K562 (cell line): ENCODE measurements around the gene EME1. TPM values are rescaled to one million over a fixed set of nuclear protein-coding genes. Genes with fewer than 3 reads are reported as not detected.

Experiments
- BACH1 ChIP-seq: fragments of 200-800 bp; sonication (Bioruptor generic); IDR thresholded peaks from 2 replicates; pipeline ENCODE4 v1.6.1; 2016; ENCODE audit warnings: missing genetic modification characterization, missing compliant biosample characterization
- CC2D1A ChIP-seq: fragments of 450-650 bp; IDR thresholded peaks from 2 replicates; pipeline ENCODE4 v1.6.1; 2017; ENCODE audit warnings: mild to moderate bottlenecking
- FIP1L1 ChIP-seq: fragments of 200-400 bp; formaldehyde crosslinking; IDR thresholded peaks from 2 replicates; pipeline ENCODE4 v1.6.1; 2018; ENCODE audit warnings: mild to moderate bottlenecking, low read depth, low read length; ENCODE audit not compliant: poor library complexity, severe bottlenecking
- GTF2A2 ChIP-seq: IDR thresholded peaks from 2 replicates; pipeline ENCODE4 v1.6.1; 2016; ENCODE audit warnings: mild to moderate bottlenecking, missing genetic modification characterization, missing compliant biosample characterization
- HLTF ChIP-seq: fragments of 450-650 bp; IDR thresholded peaks from 2 replicates; pipeline ENCODE4 v1.6.1; 2016
- MCM2 ChIP-seq: fragments of 450-650 bp; IDR thresholded peaks from 2 replicates; pipeline ENCODE4 v1.6.1; 2017; ENCODE audit warnings: low read depth, mild to moderate bottlenecking
- MTA3 ChIP-seq: fragments of 450-650 bp; formaldehyde crosslinking; IDR thresholded peaks from 2 replicates; pipeline ENCODE4 v1.6.1; 2017; ENCODE audit warnings: mild to moderate bottlenecking, borderline replicate concordance
- NCOA6 ChIP-seq: fragments of 450-650 bp; IDR thresholded peaks from 2 replicates; pipeline ENCODE4 v1.6.1; 2017; ENCODE audit warnings: mild to moderate bottlenecking
- NELFE ChIP-seq: IDR thresholded peaks from 2 replicates; pipeline ENCODE4 v1.6.1; 2011; ENCODE audit warnings: mild to moderate bottlenecking; ENCODE audit not compliant: insufficient read depth, insufficient read length
- TAF9B ChIP-seq: fragments of 450-650 bp; IDR thresholded peaks from 2 replicates; pipeline ENCODE4 v1.6.1; 2018; ENCODE audit warnings: mild to moderate bottlenecking; ENCODE audit not compliant: partially characterized antibody
- TEAD1 ChIP-seq, 2 experiments: fragments of 450-650 bp in 1 of 2; sonication (generic) in 1 of 2; formaldehyde crosslinking; IDR thresholded peaks; 2 replicates each; pipeline versions ENCODE4 v1.4.0 to v1.8.0; 2020 to 2022; ENCODE audit warnings: mild to moderate bottlenecking in 2 of 2, missing genetic modification reagents in 1 of 2
- ZNF239 ChIP-seq: fragments of 250-450 bp; sonication (Bioruptor Pico); IDR thresholded peaks from 2 replicates; pipeline ENCODE4 v1.4.0; 2020; ENCODE audit warnings: mild to moderate bottlenecking
- ZNF24 ChIP-seq: fragments of 450-650 bp; IDR thresholded peaks from 2 replicates; pipeline ENCODE4 v1.6.1; 2016
- ZNF445 ChIP-seq: fragments of 250-450 bp; sonication (Bioruptor Pico); IDR thresholded peaks from 2 replicates; pipeline ENCODE4 v1.4.0; 2020; ENCODE audit warnings: low read depth, mild to moderate bottlenecking, moderate library complexity
- polyA plus RNA-seq, 8 experiments: library from polyadenylated mRNA; depleted of rRNA in 4 of 8; stranded (reverse) in 5 of 8; unstranded in 3 of 8; fragments of >200 nt; fragmentation: Nextera tagmentation in 2 of 8; fragmentation: Illumina TruSeq in 1 of 8; extraction: Ambion mirVana in 2 of 8; extraction: Trizol in 1 of 8; gene quantifications; 2 replicates each; pipeline versions ENCODE4 v1.2.1 to v1.2.3, GENCODE V29; 2011 to 2014; ENCODE audit warnings: inconsistent platforms in 1 of 8, missing spikeins in 1 of 8
- total RNA-seq, 7 experiments: library from RNA; depleted of rRNA in 6 of 7; stranded (reverse); fragments of >200 nt in 6 of 7; fragmentation: Illumina TruSeq in 2 of 7; extraction: Trizol in 2 of 7; gene quantifications; 2 replicates each; pipeline versions ENCODE4 v1.2.1 to v1.2.3, GENCODE V29; 2011 to 2021; ENCODE audit warnings: low replicate concordance in 1 of 7
- TF ChIP-seq, protein P1 (sequence below): sonication (generic); formaldehyde crosslinking; IDR thresholded peaks from 2 replicates; pipeline ENCODE4 v1.8.1; 2023; ENCODE audit warnings: mild to moderate bottlenecking, missing genetic modification reagents
- TF ChIP-seq, protein P2 (sequence below): fragments of 250-450 bp; sonication (Bioruptor Pico); IDR thresholded peaks from 2 replicates; pipeline ENCODE4 v1.8.0; 2021; ENCODE audit warnings: mild to moderate bottlenecking, moderate library complexity
- TF ChIP-seq, protein P3 (sequence below): fragments of 250-450 bp; sonication (Bioruptor Pico); IDR thresholded peaks from 2 replicates; pipeline ENCODE4 v1.9.0; 2021; ENCODE audit warnings: mild to moderate bottlenecking, inconsistent platforms
- TF ChIP-seq, protein P4 (sequence below), 2 experiments: fragments of 450-650 bp; IDR thresholded peaks; 2 replicates each; pipeline ENCODE4 v1.6.1; 2018; ENCODE audit warnings: mild to moderate bottlenecking in 2 of 2, low read depth in 1 of 2; ENCODE audit not compliant: partially characterized antibody in 2 of 2

Gene EME1
- total and polyA plus RNA-seq, 9 of the 15 experiments (the other 6 are each of a cell fraction or from before 2014, with no cell fraction given) = 14.6 to 44.1 (median 24.0) TPM

DNA sequence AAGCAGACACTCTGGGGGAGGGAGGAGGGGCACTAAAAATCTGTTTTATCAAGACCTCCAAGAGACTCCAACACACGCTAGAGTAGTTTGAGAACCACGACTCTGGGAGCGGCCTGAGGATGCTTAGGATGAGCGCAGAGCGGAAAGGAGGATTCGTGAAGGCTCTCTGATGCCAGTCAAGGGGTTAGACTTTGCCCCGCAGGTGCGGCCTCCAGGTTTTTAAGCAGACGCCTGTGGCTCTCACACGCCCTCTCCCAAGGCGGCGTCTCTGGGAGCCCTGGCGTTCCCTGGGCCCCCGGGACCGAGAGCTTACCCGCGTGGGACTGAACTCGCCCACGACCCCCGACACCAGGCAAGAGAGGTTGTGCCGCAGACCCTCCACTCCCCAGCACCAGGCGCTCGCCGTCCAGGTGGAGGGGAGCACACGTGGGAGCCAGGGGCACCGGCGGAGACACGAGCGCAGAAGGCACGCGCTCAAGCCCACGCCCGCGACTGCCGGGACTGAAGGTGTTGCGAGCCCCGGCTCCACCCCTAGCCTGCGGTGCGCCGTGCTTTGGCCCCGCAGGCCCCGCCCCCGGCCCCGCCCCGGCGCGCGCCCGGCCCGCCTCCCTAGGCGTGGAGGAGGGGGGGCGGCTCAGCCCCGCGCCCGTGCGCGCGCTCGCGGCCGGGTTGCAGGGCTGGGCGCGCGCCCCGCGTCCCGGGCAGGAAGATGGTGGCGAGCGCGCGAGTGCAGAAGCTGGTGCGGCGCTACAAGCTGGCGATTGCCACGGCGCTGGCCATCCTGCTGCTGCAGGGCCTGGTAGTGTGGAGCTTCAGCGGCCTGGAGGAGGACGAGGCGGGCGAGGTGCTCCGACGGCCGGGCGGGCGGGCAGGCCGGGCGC is 27.4 kb upstream of the EME1 start, which contains the start of gene XYLT2 (continued):
- TF ChIP-seq ZNF445 (CRISPR knock-in tag) (no peak), MCM2 (no peak), GTF2A2 (tag) (no peak), CC2D1A (no peak), MTA3 (peak; percentile 60; the same call in 1 of the 2 replicates), HLTF (no peak), FIP1L1 (peak; percentile 56), TEAD1 (CRISPR knock-in tag; IDR thresholded peaks at IDR 0.05) (peak in 1 of 2 experiments; percentile 61; a peak in 1 of 4 replicates), TAF9B (no peak), NELFE (no peak), BACH1 (no peak), ZNF24 (no peak), NCOA6 (no peak), ZNF239 (CRISPR knock-in tag) (no peak)
- TF ChIP-seq, protein P1, sequence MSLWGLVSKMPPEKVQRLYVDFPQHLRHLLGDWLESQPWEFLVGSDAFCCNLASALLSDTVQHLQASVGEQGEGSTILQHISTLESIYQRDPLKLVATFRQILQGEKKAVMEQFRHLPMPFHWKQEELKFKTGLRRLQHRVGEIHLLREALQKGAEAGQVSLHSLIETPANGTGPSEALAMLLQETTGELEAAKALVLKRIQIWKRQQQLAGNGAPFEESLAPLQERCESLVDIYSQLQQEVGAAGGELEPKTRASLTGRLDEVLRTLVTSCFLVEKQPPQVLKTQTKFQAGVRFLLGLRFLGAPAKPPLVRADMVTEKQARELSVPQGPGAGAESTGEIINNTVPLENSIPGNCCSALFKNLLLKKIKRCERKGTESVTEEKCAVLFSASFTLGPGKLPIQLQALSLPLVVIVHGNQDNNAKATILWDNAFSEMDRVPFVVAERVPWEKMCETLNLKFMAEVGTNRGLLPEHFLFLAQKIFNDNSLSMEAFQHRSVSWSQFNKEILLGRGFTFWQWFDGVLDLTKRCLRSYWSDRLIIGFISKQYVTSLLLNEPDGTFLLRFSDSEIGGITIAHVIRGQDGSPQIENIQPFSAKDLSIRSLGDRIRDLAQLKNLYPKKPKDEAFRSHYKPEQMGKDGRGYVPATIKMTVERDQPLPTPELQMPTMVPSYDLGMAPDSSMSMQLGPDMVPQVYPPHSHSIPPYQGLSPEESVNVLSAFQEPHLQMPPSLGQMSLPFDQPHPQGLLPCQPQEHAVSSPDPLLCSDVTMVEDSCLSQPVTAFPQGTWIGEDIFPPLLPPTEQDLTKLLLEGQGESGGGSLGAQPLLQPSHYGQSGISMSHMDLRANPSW (CRISPR knock-in tag) = no peak
- TF ChIP-seq, protein P2, sequence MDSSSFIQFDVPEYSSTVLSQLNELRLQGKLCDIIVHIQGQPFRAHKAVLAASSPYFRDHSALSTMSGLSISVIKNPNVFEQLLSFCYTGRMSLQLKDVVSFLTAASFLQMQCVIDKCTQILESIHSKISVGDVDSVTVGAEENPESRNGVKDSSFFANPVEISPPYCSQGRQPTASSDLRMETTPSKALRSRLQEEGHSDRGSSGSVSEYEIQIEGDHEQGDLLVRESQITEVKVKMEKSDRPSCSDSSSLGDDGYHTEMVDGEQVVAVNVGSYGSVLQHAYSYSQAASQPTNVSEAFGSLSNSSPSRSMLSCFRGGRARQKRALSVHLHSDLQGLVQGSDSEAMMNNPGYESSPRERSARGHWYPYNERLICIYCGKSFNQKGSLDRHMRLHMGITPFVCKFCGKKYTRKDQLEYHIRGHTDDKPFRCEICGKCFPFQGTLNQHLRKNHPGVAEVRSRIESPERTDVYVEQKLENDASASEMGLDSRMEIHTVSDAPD (CRISPR knock-in tag) = no peak
- TF ChIP-seq, protein P3, sequence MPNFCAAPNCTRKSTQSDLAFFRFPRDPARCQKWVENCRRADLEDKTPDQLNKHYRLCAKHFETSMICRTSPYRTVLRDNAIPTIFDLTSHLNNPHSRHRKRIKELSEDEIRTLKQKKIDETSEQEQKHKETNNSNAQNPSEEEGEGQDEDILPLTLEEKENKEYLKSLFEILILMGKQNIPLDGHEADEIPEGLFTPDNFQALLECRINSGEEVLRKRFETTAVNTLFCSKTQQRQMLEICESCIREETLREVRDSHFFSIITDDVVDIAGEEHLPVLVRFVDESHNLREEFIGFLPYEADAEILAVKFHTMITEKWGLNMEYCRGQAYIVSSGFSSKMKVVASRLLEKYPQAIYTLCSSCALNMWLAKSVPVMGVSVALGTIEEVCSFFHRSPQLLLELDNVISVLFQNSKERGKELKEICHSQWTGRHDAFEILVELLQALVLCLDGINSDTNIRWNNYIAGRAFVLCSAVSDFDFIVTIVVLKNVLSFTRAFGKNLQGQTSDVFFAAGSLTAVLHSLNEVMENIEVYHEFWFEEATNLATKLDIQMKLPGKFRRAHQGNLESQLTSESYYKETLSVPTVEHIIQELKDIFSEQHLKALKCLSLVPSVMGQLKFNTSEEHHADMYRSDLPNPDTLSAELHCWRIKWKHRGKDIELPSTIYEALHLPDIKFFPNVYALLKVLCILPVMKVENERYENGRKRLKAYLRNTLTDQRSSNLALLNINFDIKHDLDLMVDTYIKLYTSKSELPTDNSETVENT (CRISPR knock-in tag) = no peak
- TF ChIP-seq, protein P4, sequence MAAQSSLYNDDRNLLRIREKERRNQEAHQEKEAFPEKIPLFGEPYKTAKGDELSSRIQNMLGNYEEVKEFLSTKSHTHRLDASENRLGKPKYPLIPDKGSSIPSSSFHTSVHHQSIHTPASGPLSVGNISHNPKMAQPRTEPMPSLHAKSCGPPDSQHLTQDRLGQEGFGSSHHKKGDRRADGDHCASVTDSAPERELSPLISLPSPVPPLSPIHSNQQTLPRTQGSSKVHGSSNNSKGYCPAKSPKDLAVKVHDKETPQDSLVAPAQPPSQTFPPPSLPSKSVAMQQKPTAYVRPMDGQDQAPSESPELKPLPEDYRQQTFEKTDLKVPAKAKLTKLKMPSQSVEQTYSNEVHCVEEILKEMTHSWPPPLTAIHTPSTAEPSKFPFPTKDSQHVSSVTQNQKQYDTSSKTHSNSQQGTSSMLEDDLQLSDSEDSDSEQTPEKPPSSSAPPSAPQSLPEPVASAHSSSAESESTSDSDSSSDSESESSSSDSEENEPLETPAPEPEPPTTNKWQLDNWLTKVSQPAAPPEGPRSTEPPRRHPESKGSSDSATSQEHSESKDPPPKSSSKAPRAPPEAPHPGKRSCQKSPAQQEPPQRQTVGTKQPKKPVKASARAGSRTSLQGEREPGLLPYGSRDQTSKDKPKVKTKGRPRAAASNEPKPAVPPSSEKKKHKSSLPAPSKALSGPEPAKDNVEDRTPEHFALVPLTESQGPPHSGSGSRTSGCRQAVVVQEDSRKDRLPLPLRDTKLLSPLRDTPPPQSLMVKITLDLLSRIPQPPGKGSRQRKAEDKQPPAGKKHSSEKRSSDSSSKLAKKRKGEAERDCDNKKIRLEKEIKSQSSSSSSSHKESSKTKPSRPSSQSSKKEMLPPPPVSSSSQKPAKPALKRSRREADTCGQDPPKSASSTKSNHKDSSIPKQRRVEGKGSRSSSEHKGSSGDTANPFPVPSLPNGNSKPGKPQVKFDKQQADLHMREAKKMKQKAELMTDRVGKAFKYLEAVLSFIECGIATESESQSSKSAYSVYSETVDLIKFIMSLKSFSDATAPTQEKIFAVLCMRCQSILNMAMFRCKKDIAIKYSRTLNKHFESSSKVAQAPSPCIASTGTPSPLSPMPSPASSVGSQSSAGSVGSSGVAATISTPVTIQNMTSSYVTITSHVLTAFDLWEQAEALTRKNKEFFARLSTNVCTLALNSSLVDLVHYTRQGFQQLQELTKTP (IDR thresholded peaks at IDR 0.05; ENCODE audit: low read depth in 1 of 2, partially characterized antibody in 2 of 2) = no peak
